NCI-H1417 (cell line): ENCODE results near the gene ENOX1.
A peak's percentile ranks its signal among the peaks of the same experiment; 100 is the strongest.

Experiments used
- DNase-seq, 3 experiments: peaks; one replicate each; lab custom pipeline; 2025; lab: John Stamatoyannopoulos, UW

Gene ENOX1

GRCh38 chr13:43251961-43252360 lies 534.8 kb downstream of the ENOX1 start:
- DNase-seq, result no peak

GRCh38 chr13:43246382-43246781 lies 540.4 kb downstream of the ENOX1 start:
- DNase-seq, result no peak

GRCh38 chr13:43245374-43245964 lies 541.3 kb downstream of the ENOX1 start:
- DNase-seq, result no peak

- DNase-seq, result no peak
Measured at GRCh38 chr13:43244481-43244880, 542.3 kb downstream of the ENOX1 start.

- DNase-seq, result no peak
Measured at GRCh38 chr13:43243711-43244110, 543.1 kb downstream of the ENOX1 start.

GRCh38 chr13:43242040-43242439 lies 544.7 kb downstream of the ENOX1 start:
- peak in 1 of 3 experiments; percentile 16 for DNase-seq

GRCh38 chr13:43240278-43240677 lies 546.5 kb downstream of the ENOX1 start:
- no peak for DNase-seq

- DNase-seq, result no peak
Measured at GRCh38 chr13:43239275-43239840, 547.4 kb downstream of the ENOX1 start.

GRCh38 chr13:43238341-43239083 lies 548.3 kb downstream of the ENOX1 start:
- DNase-seq, result no peak

GRCh38 chr13:43237616-43238015 lies 549.2 kb downstream of the ENOX1 start:
- DNase-seq, result no peak

- no peak for DNase-seq
Measured at GRCh38 chr13:43235028-43235427, 551.7 kb downstream of the ENOX1 start.

GRCh38 chr13:43232873-43233265 lies 553.9 kb downstream of the ENOX1 start:
- no peak for DNase-seq

GRCh38 chr13:43232144-43232872 lies 554.5 kb downstream of the ENOX1 start:
- no peak for DNase-seq

GRCh38 chr13:43230989-43231388 lies 555.8 kb downstream of the ENOX1 start:
- DNase-seq, result no peak

- DNase-seq, result no peak
Measured at GRCh38 chr13:43229506-43229905, 557.3 kb downstream of the ENOX1 start.

GRCh38 chr13:43227721-43228120 lies 559.1 kb downstream of the ENOX1 start:
- peak in 1 of 3 experiments; percentile 13 for DNase-seq

- DNase-seq, result peak in 1 of 3 experiments; percentile 36
Measured at GRCh38 chr13:43223216-43223615, 563.6 kb downstream of the ENOX1 start.

- DNase-seq, result no peak
Measured at GRCh38 chr13:43222086-43222485, 564.7 kb downstream of the ENOX1 start.

- DNase-seq, result no peak
Measured at GRCh38 chr13:43221611-43222010, 565.2 kb downstream of the ENOX1 start.

GRCh38 chr13:43220873-43221595 lies 565.7 kb downstream of the ENOX1 start:
- no peak for DNase-seq

- no peak for DNase-seq
Measured at GRCh38 chr13:43214124-43214523, 572.6 kb downstream of the ENOX1 start.

GRCh38 chr13:43206838-43207237 lies 579.9 kb downstream of the ENOX1 start:
- DNase-seq, result peak in 1 of 3 experiments; percentile 27
